VCaP (cell line): Measurements from ENCODE around the gene TMEM44.
A peak's percentile ranks its signal among the peaks of the same experiment; 100 is the strongest.

Source experiments
- H3K27ac ChIP-seq: fragments of 450-650 bp; 2 replicates; pipeline ENCODE4 v1.5.1; 2017
- CTCF ChIP-seq: fragments of 450-650 bp; conservative IDR thresholded peaks from 2 replicates; pipeline ENCODE4 v1.5.1; 2017; ENCODE audit warnings: mild to moderate bottlenecking, moderate library complexity

The TMEM44 gene

DNA sequence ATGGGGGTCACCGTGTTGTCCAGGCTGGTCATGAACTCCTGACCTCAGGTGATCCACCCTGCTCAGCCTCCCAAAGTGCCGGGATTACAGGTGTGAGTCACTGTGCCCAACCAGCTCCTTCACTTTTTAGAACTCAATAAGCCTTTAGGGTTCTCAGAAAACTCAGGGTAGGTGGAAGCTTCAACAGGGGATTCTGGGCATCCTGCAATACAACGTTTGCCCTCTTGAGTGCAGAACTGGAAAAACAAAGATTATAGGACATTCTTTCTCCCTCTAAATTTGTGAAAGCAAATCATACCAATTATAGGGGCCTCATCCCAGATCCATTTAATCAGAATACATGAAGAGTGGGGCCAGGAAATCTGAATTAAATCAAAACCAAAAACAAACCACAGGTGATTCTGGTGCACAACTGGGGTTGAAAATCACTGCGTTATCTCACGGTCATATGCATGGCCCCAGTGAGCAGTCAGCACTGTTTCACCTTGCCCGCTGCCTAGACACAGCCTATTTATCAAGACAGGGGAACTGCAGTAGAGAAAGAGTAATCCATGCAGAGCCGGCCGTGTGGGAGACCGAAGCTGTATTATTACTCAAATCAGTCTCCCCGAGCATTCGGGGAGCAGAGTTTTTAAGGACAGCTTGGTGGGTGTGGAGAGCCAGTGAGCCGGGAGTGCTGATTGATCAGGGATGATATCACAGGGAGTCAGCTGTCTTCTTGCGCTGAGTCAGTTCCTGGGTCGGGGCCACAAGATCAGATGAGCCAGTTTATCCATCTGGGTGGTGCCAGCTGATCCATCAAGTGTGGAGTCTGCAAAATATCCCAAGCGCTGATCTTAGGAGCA is 58.4 kb downstream of the TMEM44 start:
- no peak overlapping the region for H3K27ac ChIP-seq
- TF ChIP-seq CTCF, result no peak; the same call in 1 of the 2 replicates

DNA sequence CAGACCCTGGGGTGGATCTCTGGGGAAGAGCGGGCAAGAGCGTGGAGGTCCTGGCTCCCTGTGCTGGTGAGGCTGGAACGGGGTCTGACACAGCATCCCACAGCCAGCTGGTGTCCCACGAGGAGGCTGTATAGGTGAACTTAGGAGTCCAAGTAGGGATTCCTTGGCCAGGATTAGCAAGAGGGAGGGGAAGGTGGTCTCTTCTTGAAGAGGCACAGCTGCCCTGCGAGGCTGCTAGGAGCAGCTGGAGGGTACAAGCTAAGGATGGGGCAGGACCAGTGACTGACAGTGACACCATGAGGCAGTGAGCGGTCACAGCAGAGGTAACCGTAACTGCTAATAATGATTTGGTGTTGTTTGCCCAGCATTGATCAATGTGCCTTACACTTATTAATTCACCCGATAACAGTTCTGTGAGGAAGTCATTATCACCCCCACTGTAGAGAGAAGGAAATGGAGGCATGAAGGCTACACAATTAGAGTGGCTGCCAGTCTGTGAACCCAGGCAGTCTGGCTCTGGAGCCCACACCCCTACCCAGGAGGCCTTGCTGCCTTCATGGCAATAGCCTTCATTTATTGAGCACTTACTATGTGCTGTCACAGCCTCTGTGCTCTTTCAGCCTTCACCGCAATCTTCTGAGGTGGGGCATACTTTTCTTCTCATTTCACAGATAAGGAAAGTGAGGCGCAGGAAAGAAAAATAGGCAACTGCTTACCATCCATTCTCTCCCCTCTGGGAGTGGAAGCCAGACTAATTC is 59.4 kb downstream of the TMEM44 start:
- peak; percentile 67 for TF ChIP-seq CTCF
- no peak overlapping the region for H3K27ac ChIP-seq

- no peak for TF ChIP-seq CTCF
- H3K27ac ChIP-seq, result no peak overlapping the region
Measured at GRCh38 chr3:194572944-194573491, 60.2 kb downstream of the TMEM44 start.

GRCh38 chr3:194572143-194572789 is 61.0 kb downstream of the TMEM44 start:
- no peak for TF ChIP-seq CTCF
- H3K27ac ChIP-seq, result no peak overlapping the region

DNA sequence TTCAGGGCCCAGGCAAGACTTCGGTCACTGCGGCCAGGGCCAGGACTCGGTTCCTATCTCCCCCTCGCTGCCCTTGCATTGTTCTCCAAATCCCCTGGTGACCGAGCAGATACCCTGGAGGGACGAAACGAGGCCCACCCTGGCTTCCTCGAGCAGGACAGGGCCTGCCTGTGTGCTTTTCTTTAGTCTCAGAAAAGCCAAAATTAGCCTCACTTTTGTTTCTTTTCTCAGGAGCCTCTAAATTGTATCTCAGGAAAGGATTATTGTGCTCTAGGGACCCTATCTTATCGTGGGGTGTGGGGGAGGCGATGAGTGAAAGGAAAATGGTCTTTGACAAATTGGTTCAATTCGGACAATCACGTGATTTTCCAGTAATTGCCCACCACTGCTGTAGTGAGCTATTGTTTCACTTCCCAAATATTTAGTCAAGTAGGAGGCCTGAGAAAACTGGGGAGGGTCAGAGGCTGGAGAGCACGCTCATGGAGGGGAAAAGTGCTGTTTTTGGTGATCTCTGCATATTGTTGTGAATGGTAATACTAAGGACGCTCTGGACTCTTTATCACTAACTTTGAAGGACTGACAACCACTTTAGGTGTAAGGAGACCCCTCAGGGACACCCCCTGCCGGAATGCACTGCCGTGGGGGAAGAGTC is 61.6 kb downstream of the TMEM44 start:
- no peak for TF ChIP-seq CTCF
- no peak overlapping the region for H3K27ac ChIP-seq

GRCh38 chr3:194570898-194571297 is 62.3 kb downstream of the TMEM44 start:
- H3K27ac ChIP-seq, result no peak overlapping the region
- TF ChIP-seq CTCF, result no peak

DNA sequence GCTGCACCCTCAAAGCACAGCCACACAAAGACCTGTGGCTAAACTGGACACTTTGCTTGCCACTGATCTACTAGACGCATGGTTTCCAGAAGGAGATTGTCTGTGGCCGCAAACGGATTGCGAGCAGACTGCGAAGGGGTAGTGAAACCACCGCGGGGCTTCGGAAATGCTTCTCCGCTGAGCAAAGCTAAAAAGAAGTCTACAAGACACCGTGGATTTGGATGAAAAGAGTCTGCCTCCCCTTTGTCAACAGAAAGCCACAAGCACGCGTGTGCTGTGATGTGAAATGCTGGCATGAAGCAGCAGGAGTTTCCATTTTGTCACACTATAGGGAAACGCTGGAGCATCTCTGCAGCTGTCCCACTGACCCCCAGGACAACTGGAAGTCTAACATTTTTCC is 63.0 kb downstream of the TMEM44 start:
- H3K27ac ChIP-seq, result no peak overlapping the region
- TF ChIP-seq CTCF, result no peak
